T-helper 22 cell (primary cell): Measurements from ENCODE around the gene DNAH17.

Source experiments
- DNase-seq: peaks from one replicate; pipeline ENCODE4 v3.0.0-alpha.2; 2020; ENCODE audit warnings: low read depth

The DNAH17 gene

GRCh38 chr17:78575340-78575739 lies 1.9 kb downstream of the DNAH17 start:
- DNase-seq, result no peak

GRCh38 chr17:78573955-78574354 lies 3.2 kb downstream of the DNAH17 start:
- DNase-seq, result no peak

- no peak for DNase-seq
Observed at GRCh38 chr17:78572239-78573205, 4.7 kb downstream of the DNAH17 start.

GRCh38 chr17:78571329-78571728 lies 5.9 kb downstream of the DNAH17 start:
- no peak for DNase-seq

- no peak for DNase-seq
Observed at GRCh38 chr17:78568494-78569115, 8.6 kb downstream of the DNAH17 start.

- DNase-seq, result no peak
Observed at GRCh38 chr17:78567991-78568390, 9.2 kb downstream of the DNAH17 start.

- DNase-seq, result no peak
Observed at GRCh38 chr17:78566947-78567346, 10.2 kb downstream of the DNAH17 start.

GRCh38 chr17:78563189-78564145 lies 13.7 kb downstream of the DNAH17 start:
- DNase-seq, result no peak

- no peak for DNase-seq
Observed at GRCh38 chr17:78562734-78563133, 14.5 kb downstream of the DNAH17 start.

- no peak for DNase-seq
Observed at GRCh38 chr17:78561166-78561565, 16.0 kb downstream of the DNAH17 start.

- no peak for DNase-seq
Observed at GRCh38 chr17:78560731-78561130, 16.5 kb downstream of the DNAH17 start.

- DNase-seq, result no peak
Observed at GRCh38 chr17:78559749-78560368, 17.3 kb downstream of the DNAH17 start.

GRCh38 chr17:78558989-78559388 lies 18.2 kb downstream of the DNAH17 start:
- DNase-seq, result no peak

GRCh38 chr17:78558181-78558850 lies 18.9 kb downstream of the DNAH17 start:
- DNase-seq, result no peak

- DNase-seq, result no peak
Observed at GRCh38 chr17:78557598-78558039, 19.6 kb downstream of the DNAH17 start.

- DNase-seq, result no peak
Observed at GRCh38 chr17:78556812-78557211, 20.4 kb downstream of the DNAH17 start.

- no peak for DNase-seq
Observed at GRCh38 chr17:78555746-78556401, 21.3 kb downstream of the DNAH17 start.

- no peak for DNase-seq
Observed at GRCh38 chr17:78550464-78550863, 26.7 kb downstream of the DNAH17 start.

GRCh38 chr17:78548725-78549124 lies 28.5 kb downstream of the DNAH17 start:
- no peak for DNase-seq

- no peak for DNase-seq
Observed at GRCh38 chr17:78547035-78547434, 30.2 kb downstream of the DNAH17 start.

- no peak for DNase-seq
Observed at GRCh38 chr17:78546476-78546875, 30.7 kb downstream of the DNAH17 start.
